HL-60/S4 treated with retinoic acid at 250 ng/mL for 4 days and 3 days (cell line): ENCODE measurements around the gene MUC2.

Source experiments
- in situ Hi-C: fragments of 300-500 bp; cut with MboI; formaldehyde crosslinking; loops from 2 replicates; pipeline ENCODE4 v1.7.0; 2022; ENCODE audit warnings: low sequenced_read_pairs

MUC2 gene

DNA sequence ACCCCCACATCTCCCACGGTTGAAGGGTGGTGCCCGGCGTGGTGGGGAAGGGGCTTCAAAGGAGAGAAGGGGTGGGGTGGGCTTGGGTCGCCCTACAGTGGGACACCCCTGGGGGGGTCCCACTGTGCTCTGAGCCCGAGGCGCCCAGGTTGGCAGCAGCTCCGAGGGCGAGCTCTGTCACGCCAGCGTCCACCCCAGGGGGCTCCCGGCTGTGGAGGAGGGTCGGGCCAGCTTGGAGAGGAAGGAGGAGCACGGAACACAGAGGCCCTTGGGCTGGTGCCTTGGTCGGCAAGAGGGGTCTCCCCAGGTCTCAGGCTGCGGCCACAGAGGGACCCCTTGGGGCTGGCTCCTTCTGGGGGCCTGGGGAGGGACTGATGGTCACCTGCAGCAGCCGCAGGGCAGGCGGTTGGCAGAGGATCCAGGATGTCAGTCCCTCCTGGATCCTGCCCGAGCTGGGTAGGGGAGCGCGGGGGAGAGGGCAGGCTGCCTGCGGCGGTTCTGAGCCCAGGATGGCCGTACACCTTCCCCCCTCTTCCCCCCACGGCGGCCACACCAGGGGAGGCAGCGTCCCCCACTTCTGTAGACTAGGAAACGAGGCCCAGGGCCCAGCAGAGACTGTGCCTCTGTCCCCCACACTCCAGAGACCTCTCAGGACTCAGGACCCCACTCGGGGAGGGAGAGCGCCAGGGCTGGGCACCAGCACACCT is 38.9 kb upstream of the MUC2 start:
- in situ Hi-C loops, result loop anchor here (25.0 kb wide), 1 partner anchor 173 kb away; no protein-coding TSS in a partner anchor

DNA sequence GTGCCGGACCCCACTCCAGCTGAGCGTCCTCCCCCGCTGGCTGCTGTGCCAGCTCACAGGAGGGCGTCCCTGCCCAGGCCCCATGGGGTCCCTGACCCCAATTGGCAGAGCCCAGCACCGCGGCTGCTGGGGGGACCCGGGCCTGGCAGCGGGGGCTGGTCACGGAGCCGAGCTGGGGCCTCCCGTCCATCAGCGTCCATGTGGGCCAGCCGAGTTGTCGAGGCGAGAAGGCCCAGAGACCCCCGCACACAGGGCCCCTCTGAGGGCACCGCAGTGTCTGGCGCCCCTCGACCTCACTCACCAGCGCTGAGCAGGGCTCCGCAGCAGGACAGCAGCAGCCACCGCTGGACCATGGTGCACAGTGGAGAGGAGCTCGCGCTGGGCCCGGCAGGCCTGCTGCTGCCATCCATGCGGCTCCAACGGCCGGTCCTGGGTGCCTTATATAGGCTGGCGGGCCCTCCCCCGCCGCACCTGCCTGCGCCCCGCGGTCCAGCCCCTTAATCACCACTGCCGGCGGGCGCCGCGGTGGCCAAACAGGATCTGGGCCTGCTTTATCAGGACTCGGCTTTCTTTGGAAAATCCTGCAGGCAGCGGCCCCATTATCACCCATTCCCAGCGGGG is 38.3 kb upstream of the MUC2 start, which contains the start of gene MUC6:
MUC6 (minus strand) TSS at position 416 of the 621 bp plus-strand sequence; CDS start at position 353, 63 bp downstream.
- in situ Hi-C loops, result loop anchor here (25.0 kb wide), 1 partner anchor 174 kb away; no protein-coding TSS in a partner anchor

DNA sequence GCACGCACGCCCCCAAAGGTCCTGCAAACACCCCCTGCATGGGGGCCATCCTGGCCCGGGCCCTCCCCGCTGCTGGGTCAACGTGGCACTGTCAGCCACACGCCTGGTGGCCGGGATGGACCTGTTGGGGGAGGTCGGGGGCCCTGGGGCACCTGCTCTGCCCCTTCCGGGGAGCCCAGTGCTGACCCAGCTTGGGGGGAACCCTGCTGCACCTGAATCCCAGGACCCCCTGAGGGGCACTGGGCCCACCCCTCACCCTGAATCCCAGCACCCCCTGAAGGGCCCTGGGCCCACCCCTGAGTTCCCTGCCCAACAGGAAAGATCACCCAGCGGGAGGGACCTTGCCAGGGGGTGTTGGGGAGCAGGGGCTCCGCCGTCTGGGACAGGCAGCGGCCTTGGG is 37.7 kb upstream of the MUC2 start:
- in situ Hi-C loops, result loop anchor here (25.0 kb wide), 1 partner anchor 175 kb away; no protein-coding TSS in a partner anchor

- in situ Hi-C loops, result loop anchor here (25.0 kb wide), 1 partner anchor 175 kb away; no protein-coding TSS in a partner anchor
These were observed 37.1 kb upstream of the MUC2 start for GRCh38 chr11:1037506-1038055.

DNA sequence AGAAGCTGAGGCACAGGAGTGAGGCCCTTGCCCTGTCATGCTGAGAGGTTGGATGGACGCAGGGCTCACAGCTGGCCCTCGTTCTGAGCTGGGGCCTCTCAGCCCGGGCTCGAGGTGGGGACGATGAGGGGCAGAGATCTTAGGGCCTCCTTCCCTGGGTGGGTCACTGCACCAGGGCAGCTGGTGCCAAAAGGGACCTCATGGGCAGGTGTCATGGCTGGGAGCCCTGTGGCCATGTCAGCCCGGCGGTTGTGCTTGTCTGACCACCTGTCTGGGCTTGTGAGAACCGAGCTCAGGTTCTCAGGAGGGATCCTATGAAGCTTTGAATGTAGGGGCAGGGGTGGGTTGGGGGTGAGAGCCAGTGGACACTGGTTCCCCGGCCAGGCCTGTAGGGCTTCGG is 36.3 kb upstream of the MUC2 start:
- in situ Hi-C loops, result loop anchor here (25.0 kb wide), 1 partner anchor 176 kb away; no protein-coding TSS in a partner anchor

DNA sequence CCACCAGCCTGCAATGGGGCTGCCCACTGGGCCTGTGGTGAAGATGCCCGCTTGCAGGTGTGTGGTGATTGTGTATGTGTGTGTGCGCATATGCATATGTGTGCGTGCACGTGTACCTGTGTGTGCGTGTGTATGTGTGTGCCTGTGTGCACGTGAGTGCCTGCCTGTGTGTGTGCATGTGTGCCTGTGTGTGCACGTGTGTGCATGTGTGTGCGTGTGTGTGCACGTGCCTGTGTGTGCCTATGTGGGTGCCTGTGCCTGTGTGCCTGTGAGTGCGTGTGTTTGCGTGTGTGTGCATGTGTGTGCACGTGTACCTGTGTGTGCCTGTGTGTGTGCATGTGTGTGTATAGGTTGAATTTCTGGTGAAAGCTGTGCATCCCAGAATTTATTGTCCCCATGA is 35.8 kb upstream of the MUC2 start:
- in situ Hi-C loops, result loop anchor here (25.0 kb wide), 1 partner anchor 177 kb away; no protein-coding TSS in a partner anchor

DNA sequence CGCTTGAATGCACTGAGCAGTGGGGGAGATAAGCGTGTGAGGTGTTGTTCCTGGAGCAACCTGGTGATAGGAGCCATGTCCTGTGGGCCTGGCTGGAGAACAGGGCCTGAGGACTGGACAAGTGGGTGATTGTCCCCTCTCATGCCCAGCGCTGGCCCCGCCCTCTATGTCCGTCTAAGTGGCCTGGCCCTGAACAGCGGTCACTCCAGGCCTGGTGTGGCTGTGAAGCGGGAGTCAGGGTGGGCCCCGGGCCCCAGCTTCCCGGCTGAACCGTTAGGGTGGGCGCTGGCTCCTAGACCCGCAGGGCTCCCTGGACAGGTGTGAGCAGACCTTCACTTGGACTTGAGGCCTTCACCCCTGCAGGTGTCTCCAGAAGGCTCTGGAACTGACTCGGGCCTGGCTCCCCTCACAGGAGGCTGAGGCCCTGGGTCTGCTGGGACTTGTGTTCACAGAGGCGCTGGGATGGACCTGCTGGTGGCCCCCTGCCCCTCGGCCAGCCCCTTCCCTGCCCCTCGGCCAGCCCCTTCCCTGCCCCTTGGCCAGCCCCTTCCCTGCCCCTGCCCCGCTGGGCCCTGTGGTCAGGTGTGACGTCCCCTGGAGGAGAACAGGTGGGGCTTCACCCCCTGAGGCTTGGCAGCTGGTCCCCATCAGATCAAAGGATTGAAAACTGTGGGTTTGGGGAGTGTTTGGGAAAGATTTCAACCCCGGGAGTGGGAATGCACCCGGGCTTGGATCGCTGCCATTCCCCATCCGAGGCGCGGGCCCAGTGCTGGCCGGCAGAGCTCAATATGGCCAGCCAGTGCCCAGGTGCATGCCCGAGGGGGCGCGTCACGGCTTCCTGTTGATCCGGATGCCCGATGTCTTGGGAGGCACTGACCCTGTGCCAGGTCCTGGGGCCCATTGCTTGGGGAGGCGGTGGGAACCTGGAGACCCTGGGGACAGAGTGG is 34.9 kb upstream of the MUC2 start:
- in situ Hi-C loops, result loop anchor here (25.0 kb wide), 1 partner anchor 177 kb away; no protein-coding TSS in a partner anchor

- in situ Hi-C loops, result loop anchor here (25.0 kb wide), 1 partner anchor 178 kb away; no protein-coding TSS in a partner anchor
These were observed 34.1 kb upstream of the MUC2 start for GRCh38 chr11:1040428-1041148.

DNA sequence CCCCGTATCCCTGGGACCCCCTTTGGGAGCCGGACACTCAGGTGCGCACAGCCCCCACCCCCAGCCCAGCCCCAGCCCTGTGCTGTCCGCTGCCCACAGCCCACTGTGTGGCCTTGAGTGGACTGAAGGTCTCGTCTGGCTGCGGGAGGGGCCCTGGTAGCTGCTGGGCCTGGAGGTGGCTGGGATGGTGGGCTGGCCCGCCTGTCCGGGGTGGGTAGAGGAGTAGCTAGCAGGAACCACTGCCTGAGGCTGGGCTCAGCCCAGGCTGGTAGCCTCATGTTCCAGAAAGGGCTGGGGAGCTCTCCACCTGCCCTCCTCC is 33.6 kb upstream of the MUC2 start:
- in situ Hi-C loops, result loop anchor here (25.0 kb wide), 1 partner anchor 179 kb away; no protein-coding TSS in a partner anchor

- in situ Hi-C loops, result loop anchor here (25.0 kb wide), 1 partner anchor 179 kb away; no protein-coding TSS in a partner anchor
These were observed 33.2 kb upstream of the MUC2 start for GRCh38 chr11:1041471-1041870.

DNA sequence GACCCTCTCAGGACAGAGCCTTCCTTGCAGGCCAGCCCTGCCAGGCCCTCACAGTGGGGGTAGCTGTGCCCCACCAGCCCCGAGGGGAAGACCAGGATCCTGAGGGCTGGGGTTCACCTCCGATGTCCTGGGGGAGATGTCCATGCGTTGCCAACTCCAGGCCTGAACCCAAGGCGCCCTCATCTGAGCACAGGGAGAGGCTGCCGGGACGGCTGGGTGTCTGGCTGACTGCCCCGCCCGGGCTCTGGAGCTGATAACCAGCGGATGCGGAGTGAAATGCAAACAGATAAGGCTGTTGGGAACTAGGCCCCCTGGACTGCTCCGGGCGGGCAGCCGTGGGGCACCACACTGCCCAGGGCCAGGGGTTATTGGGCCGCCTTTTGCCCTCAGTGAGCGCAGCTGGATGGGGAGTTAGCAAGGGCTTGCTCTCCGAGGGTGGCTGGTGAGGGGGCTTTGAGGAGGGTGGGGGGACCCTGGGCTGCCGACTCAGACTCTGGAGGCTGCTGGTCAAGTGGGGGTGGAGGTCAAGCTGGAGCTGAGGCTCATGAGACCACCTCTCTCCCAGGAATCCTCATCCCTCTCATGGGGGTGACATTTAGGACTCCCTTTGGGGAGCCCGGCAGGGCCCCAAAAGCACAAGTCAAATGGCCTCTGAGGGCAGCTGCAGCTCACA is 32.6 kb upstream of the MUC2 start:
- in situ Hi-C loops, result loop anchor here (25.0 kb wide), 1 partner anchor 180 kb away; no protein-coding TSS in a partner anchor

- in situ Hi-C loops, result loop anchor here (25.0 kb wide), 1 partner anchor 181 kb away; no protein-coding TSS in a partner anchor
These were observed 31.8 kb upstream of the MUC2 start for GRCh38 chr11:1042626-1043562.

GRCh38 chr11:1043563-1044096 is 31.0 kb upstream of the MUC2 start:
- in situ Hi-C loops, result loop anchor here (25.0 kb wide), 1 partner anchor 181 kb away; no protein-coding TSS in a partner anchor

- in situ Hi-C loops, result loop anchor here (25.0 kb wide), 1 partner anchor 182 kb away; no protein-coding TSS in a partner anchor
These were observed 30.5 kb upstream of the MUC2 start for GRCh38 chr11:1044160-1044559.

GRCh38 chr11:1047595-1048156 is 27.0 kb upstream of the MUC2 start:
- in situ Hi-C loops, result loop anchor here (25.0 kb wide), 1 partner anchor 185 kb away; no protein-coding TSS in a partner anchor

- in situ Hi-C loops, result loop anchor here (25.0 kb wide), 1 partner anchor 186 kb away; no protein-coding TSS in a partner anchor
These were observed 26.2 kb upstream of the MUC2 start for GRCh38 chr11:1048375-1049070.

GRCh38 chr11:1049071-1049405 is 25.6 kb upstream of the MUC2 start:
- in situ Hi-C loops, result loop anchor here (25.0 kb wide), 1 partner anchor 187 kb away; no protein-coding TSS in a partner anchor
